Spinal cord (tissue), 10 donors: ENCODE results near the gene HSPBP1. TPM values are rescaled to one million over a fixed set of nuclear protein-coding genes. Genes with fewer than 3 reads are reported as not detected.

Source experiments
- DNase-seq, 6 donors: peaks; one replicate each; pipeline versions ENCODE4 v3.0.0 to v3.0.0-alpha.2; 2013 to 2015; ENCODE audit warnings: low spot score in 6 of 6, low read depth in 4 of 6
- H3K27ac ChIP-seq: one replicate; pipeline ENCODE4 v1.5.1; 2013; ENCODE audit warnings: low read depth, low read length, control low read depth
- H3K27me3 ChIP-seq: one replicate; pipeline ENCODE4 v1.6.1; 2013; ENCODE audit warnings: low read length; ENCODE audit not compliant: control insufficient read depth, insufficient read depth
- H3K36me3 ChIP-seq: one replicate; pipeline ENCODE4 v1.6.1; 2013; ENCODE audit warnings: low read length; ENCODE audit not compliant: control insufficient read depth, insufficient read depth
- H3K4me1 ChIP-seq: one replicate; pipeline ENCODE4 v1.6.1; 2013; ENCODE audit warnings: low read length; ENCODE audit not compliant: control insufficient read depth, insufficient read depth
- H3K4me3 ChIP-seq: one replicate; pipeline ENCODE4 v1.5.1; 2013; ENCODE audit warnings: low read depth, low read length, control low read depth
- H3K9me3 ChIP-seq: one replicate; pipeline ENCODE4 v1.6.1; 2013; ENCODE audit warnings: low read length; ENCODE audit not compliant: control insufficient read depth, insufficient read depth
- WGBS: methylation state at CpG from one replicate; pipeline ENCODE4 v1.1.5; 2013; ENCODE audit warnings: missing lambda C conversion rate; ENCODE audit not compliant: insufficient coverage; 5-methylcytosine and 5-hydroxymethylcytosine counted together
- polyA plus RNA-seq, 2 donors: library from polyadenylated mRNA; unstranded; fragments of 120-200 nt; gene quantifications; one replicate each; pipeline ENCODE4 v1.2.1, GENCODE V29; 2013; ENCODE audit not compliant: insufficient read length in 2 of 2
- small RNA-seq: library from RNA; depleted of rRNA; stranded (forward); fragments of <200 nt; gene quantifications from one replicate; pipeline ENCODE3, GENCODE V24; 2014; ENCODE audit warnings: low replicate concordance
- total RNA-seq, 2 donors: library from RNA; depleted of rRNA in 1 of 2; stranded (reverse); fragments of 120-200 nt in 1 of 2; fragments of >200 nt in 1 of 2; gene quantifications; one replicate each; pipeline versions ENCODE4 v1.2.3 to v1.2.4, GENCODE V29; 2013 to 2014
- donor health status: healthy.

Gene HSPBP1
- total and polyA plus RNA-seq, 4 donors, result 19.6 to 71.4 (median 46.1) TPM

GRCh38 chr19:55223291-55224037, 56.4 kb downstream of the HSPBP1 start:
- no peak for DNase-seq
- no peak overlapping the region for H3K27ac ChIP-seq
- H3K36me3 ChIP-seq, result peaks cover 55% of the 10 kb centered on the region
- no peaks in the 10 kb centered on the region for H3K4me1 ChIP-seq
- WGBS, result 85% methylated on average over 16 of the region's 17 CpGs
- H3K27me3 ChIP-seq, result no peaks in the 10 kb centered on the region
- no peak overlapping the region for H3K4me3 ChIP-seq
- no peaks in the 10 kb centered on the region for H3K9me3 ChIP-seq

GRCh38 chr19:55220525-55220924, 59.4 kb downstream of the HSPBP1 start:
- WGBS, result 65% methylated on average over 6 of the region's 9 CpGs
- Histone ChIP-seq H3K4me1 (peaks cover 13% of the 10 kb centered on the region), H3K9me3 (no peaks in the 10 kb centered on the region), H3K36me3 (peaks cover 26% of the 10 kb centered on the region), H3K4me3 (no peak overlapping the region), H3K27ac (no peak overlapping the region), H3K27me3 (no peaks in the 10 kb centered on the region)
- DNase-seq, result no peak

- peaks cover 13% of the 10 kb centered on the region for H3K4me1 ChIP-seq
- WGBS, result 8% methylated on average over 28 of the region's 36 CpGs
- H3K27ac ChIP-seq, result no peak overlapping the region
- no peaks in the 10 kb centered on the region for H3K27me3 ChIP-seq
- H3K36me3 ChIP-seq, result no peaks in the 10 kb centered on the region
- H3K9me3 ChIP-seq, result no peaks in the 10 kb centered on the region
- DNase-seq, result peak; percentile 66 to 99 (median 84)
- peak overlapping the region; percentile 44 for H3K4me3 ChIP-seq
These were observed 63.3 kb downstream of the HSPBP1 start for GRCh38 chr19:55216461-55217198.

GRCh38 chr19:55213547-55213946, 66.4 kb downstream of the HSPBP1 start:
- DNase-seq, result no peak
- H3K4me3 ChIP-seq, result no peak overlapping the region
- 87% methylated on average over 4 of the region's 7 CpGs for WGBS

GRCh38 chr19:55212447-55212846, 67.5 kb downstream of the HSPBP1 start:
- Histone ChIP-seq H3K4me1 (peaks cover 12% of the 10 kb centered on the region), H3K9me3 (no peaks in the 10 kb centered on the region), H3K27me3 (no peaks in the 10 kb centered on the region), H3K36me3 (no peaks in the 10 kb centered on the region), H3K27ac (no peak overlapping the region), H3K4me3 (no peak overlapping the region)
- 80% methylated on average over 1 of the region's 3 CpGs for WGBS
- DNase-seq, result no peak

More at GRCh38 chr19:55213547-55213946, 66.4 kb downstream of the HSPBP1 start:
- H3K36me3 ChIP-seq, result no peaks in the 10 kb centered on the region
- H3K27ac ChIP-seq, result no peak overlapping the region
- no peaks in the 10 kb centered on the region for H3K27me3 ChIP-seq
- no peaks in the 10 kb centered on the region for H3K9me3 ChIP-seq
- peaks cover 13% of the 10 kb centered on the region for H3K4me1 ChIP-seq

Small RNA genes within 50 kb of the gene (small RNA-seq; reads per million reads assigned to genes)
- gene MIR6802 (not detected), gene MIR6803 (not detected), gene MIR6804 (not detected)

Other genes starting within 250 kb of the HSPBP1 start
- under 1 TPM; 0.17 to 0.20 TPM for gene GP6, start 241.8 kb downstream of the HSPBP1 start, total RNA-seq
- 1 to 10 TPM in 1 of 2 donors, under 1 TPM in 1; 0.52 to 2.0 TPM for gene GP6, start 241.8 kb downstream of the HSPBP1 start, polyA plus RNA-seq
- 10 to 100 TPM; 16.6 to 18.8 TPM for gene RDH13, start 217.0 kb downstream of the HSPBP1 start, total RNA-seq
- 10 to 100 TPM; 17.2 to 34.8 TPM for gene RDH13, start 217.0 kb downstream of the HSPBP1 start, polyA plus RNA-seq
- gene EPS8L1, start 204.2 kb downstream of the HSPBP1 start, total RNA-seq, result 1 to 10 TPM; 3.0 to 4.0 TPM
- gene EPS8L1, start 204.2 kb downstream of the HSPBP1 start, polyA plus RNA-seq, result 10 to 100 TPM; 13.0 to 17.9 TPM
- gene PPP1R12C, start 162.5 kb downstream of the HSPBP1 start, total RNA-seq, result 10 to 100 TPM; 20.4 to 71.1 TPM
- gene PPP1R12C, start 162.5 kb downstream of the HSPBP1 start, polyA plus RNA-seq, result 100 to 1,000 TPM; 108 to 128 TPM
- 10 to 100 TPM in 1 of 2 donors, 1 to 10 TPM in 1; 8.5 to 17.9 TPM for gene TNNT1, start 130.9 kb downstream of the HSPBP1 start, total RNA-seq
- 10 to 100 TPM; 12.2 to 12.8 TPM for gene TNNT1, start 130.9 kb downstream of the HSPBP1 start, polyA plus RNA-seq
- 1 to 10 TPM; 3.2 to 3.4 TPM for gene TNNI3, start 122.4 kb downstream of the HSPBP1 start, total RNA-seq
- 1 to 10 TPM; 5.2 to 5.5 TPM for gene TNNI3, start 122.4 kb downstream of the HSPBP1 start, polyA plus RNA-seq
- 1 to 10 TPM; 2.2 to 8.4 TPM for gene DNAAF3, start 113.5 kb downstream of the HSPBP1 start, total RNA-seq
- 10 to 100 TPM in 1 of 2 donors, 1 to 10 TPM in 1; 8.3 to 12.7 TPM for gene DNAAF3, start 113.5 kb downstream of the HSPBP1 start, polyA plus RNA-seq
- 10 to 100 TPM; 11.5 to 28.1 TPM for gene SYT5, start 99.8 kb downstream of the HSPBP1 start, total RNA-seq
- gene SYT5, start 99.8 kb downstream of the HSPBP1 start, polyA plus RNA-seq, result 100 to 1,000 TPM; 113 to 115 TPM
- 1 to 10 TPM; 2.9 to 4.5 TPM for gene PTPRH, start 70.6 kb downstream of the HSPBP1 start, total RNA-seq
- gene PTPRH, start 70.6 kb downstream of the HSPBP1 start, polyA plus RNA-seq, result 1 to 10 TPM; 1.4 to 1.8 TPM
- gene TMEM86B, start 51.3 kb downstream of the HSPBP1 start, total RNA-seq, result 1 to 10 TPM in 1 of 2 donors, under 1 TPM in 1; 0.59 to 1.9 TPM
- gene TMEM86B, start 51.3 kb downstream of the HSPBP1 start, polyA plus RNA-seq, result 1 to 10 TPM; 6.6 to 8.0 TPM
- gene PPP6R1, start 21.1 kb downstream of the HSPBP1 start, total RNA-seq, result 10 to 100 TPM; 22.6 to 23.9 TPM
- gene PPP6R1, start 21.1 kb downstream of the HSPBP1 start, polyA plus RNA-seq, result 10 to 100 TPM; 58.9 to 66.8 TPM
- 10 to 100 TPM; 46.4 to 51.9 TPM for gene BRSK1, start 3.9 kb upstream of the HSPBP1 start, total RNA-seq
- 100 to 1,000 TPM; 201 to 206 TPM for gene BRSK1, start 3.9 kb upstream of the HSPBP1 start, polyA plus RNA-seq
- under 1 TPM; 0.66 to 0.89 TPM for gene TMEM150B, start 45.2 kb upstream of the HSPBP1 start, total RNA-seq
- gene TMEM150B, start 45.2 kb upstream of the HSPBP1 start, polyA plus RNA-seq, result under 1 TPM; 0.52 to 0.77 TPM
- 10 to 100 TPM in 1 of 2 donors, 1 to 10 TPM in 1; 7.0 to 22.4 TPM for gene KMT5C, start 59.8 kb upstream of the HSPBP1 start, total RNA-seq
- gene KMT5C, start 59.8 kb upstream of the HSPBP1 start, polyA plus RNA-seq, result 10 to 100 TPM; 25.5 to 39.2 TPM
- gene COX6B2, start 74.6 kb upstream of the HSPBP1 start, total RNA-seq, result 1 to 10 TPM in 1 of 2 donors, under 1 TPM in 1; 0.69 to 2.8 TPM
- gene COX6B2, start 74.6 kb upstream of the HSPBP1 start, polyA plus RNA-seq, result 1 to 10 TPM; 3.8 to 4.8 TPM
- gene GARIN5B, start 83.2 kb upstream of the HSPBP1 start, total RNA-seq, result not detected
- under 1 TPM; 0.14 to 0.43 TPM for gene GARIN5B, start 83.2 kb upstream of the HSPBP1 start, polyA plus RNA-seq
- under 1 TPM; 0.20 to 0.22 TPM for gene IL11, start 90.4 kb upstream of the HSPBP1 start, total RNA-seq
- 1 to 10 TPM; 1.5 to 1.9 TPM for gene IL11, start 90.4 kb upstream of the HSPBP1 start, polyA plus RNA-seq
- 1 to 10 TPM in 1 of 2 donors, under 1 TPM in 1; 0.40 to 2.2 TPM for gene TMEM190, start 96.7 kb upstream of the HSPBP1 start, total RNA-seq
- gene TMEM190, start 96.7 kb upstream of the HSPBP1 start, polyA plus RNA-seq, result 1 to 10 TPM in 1 of 2 donors, under 1 TPM in 1; 0.65 to 5.0 TPM
- gene TMEM238, start 104.2 kb upstream of the HSPBP1 start, total RNA-seq, result under 1 TPM in 1 of 2 donors, not detected in 1; 0.55 TPM
- gene TMEM238, start 104.2 kb upstream of the HSPBP1 start, polyA plus RNA-seq, result under 1 TPM; 0.69 to 0.86 TPM
- 100 to 1,000 TPM; 135 to 417 TPM for gene RPL28, start 105.8 kb upstream of the HSPBP1 start, total RNA-seq
- gene RPL28, start 105.8 kb upstream of the HSPBP1 start, polyA plus RNA-seq, result 1,000 to 10,000 TPM; 1,153 to 1,205 TPM
- 10 to 100 TPM; 14.6 to 55.8 TPM for gene UBE2S, start 127.7 kb upstream of the HSPBP1 start, total RNA-seq
- 100 to 1,000 TPM; 104 to 124 TPM for gene UBE2S, start 127.7 kb upstream of the HSPBP1 start, polyA plus RNA-seq
- 1 to 10 TPM; 4.0 to 5.2 TPM for gene SHISA7, start 163.2 kb upstream of the HSPBP1 start, total RNA-seq
- 10 to 100 TPM; 29.1 to 35.6 TPM for gene SHISA7, start 163.2 kb upstream of the HSPBP1 start, polyA plus RNA-seq
- gene ISOC2, start 181.5 kb upstream of the HSPBP1 start, total RNA-seq, result 10 to 100 TPM; 30.3 to 59.3 TPM
- gene ISOC2, start 181.5 kb upstream of the HSPBP1 start, polyA plus RNA-seq, result 10 to 100 TPM; 60.2 to 65.1 TPM
- gene C19orf85, start 184.6 kb upstream of the HSPBP1 start, total RNA-seq, result not detected
- not detected for gene C19orf85, start 184.6 kb upstream of the HSPBP1 start, polyA plus RNA-seq
- 1 to 10 TPM; 1.5 to 1.7 TPM for gene ZNF628, start 196.5 kb upstream of the HSPBP1 start, total RNA-seq
- 1 to 10 TPM; 5.7 to 6.6 TPM for gene ZNF628, start 196.5 kb upstream of the HSPBP1 start, polyA plus RNA-seq
- 10 to 100 TPM; 16.2 to 45.6 TPM for gene NAT14, start 205.1 kb upstream of the HSPBP1 start, total RNA-seq
- gene NAT14, start 205.1 kb upstream of the HSPBP1 start, polyA plus RNA-seq, result 10 to 100 TPM; 93.2 to 94.0 TPM
- 1 to 10 TPM; 3.5 to 6.0 TPM for gene SSC5D, start 208.3 kb upstream of the HSPBP1 start, total RNA-seq
- 1 to 10 TPM; 2.3 to 4.7 TPM for gene SSC5D, start 208.3 kb upstream of the HSPBP1 start, polyA plus RNA-seq